HG02571 (cell line): Measurements from ENCODE around the gene RPS24.
A peak's percentile ranks its signal among the peaks of the same experiment; 100 is the strongest.

Source experiments
- ATAC-seq: cut with Tn5 transposase; IDR thresholded peaks from one replicate; pipeline ENCODE4 v1.9.1; 2021; ENCODE audit warnings: mild to moderate bottlenecking, moderate library complexity; ENCODE audit not compliant: unreplicated experiment

The RPS24 gene

DNA sequence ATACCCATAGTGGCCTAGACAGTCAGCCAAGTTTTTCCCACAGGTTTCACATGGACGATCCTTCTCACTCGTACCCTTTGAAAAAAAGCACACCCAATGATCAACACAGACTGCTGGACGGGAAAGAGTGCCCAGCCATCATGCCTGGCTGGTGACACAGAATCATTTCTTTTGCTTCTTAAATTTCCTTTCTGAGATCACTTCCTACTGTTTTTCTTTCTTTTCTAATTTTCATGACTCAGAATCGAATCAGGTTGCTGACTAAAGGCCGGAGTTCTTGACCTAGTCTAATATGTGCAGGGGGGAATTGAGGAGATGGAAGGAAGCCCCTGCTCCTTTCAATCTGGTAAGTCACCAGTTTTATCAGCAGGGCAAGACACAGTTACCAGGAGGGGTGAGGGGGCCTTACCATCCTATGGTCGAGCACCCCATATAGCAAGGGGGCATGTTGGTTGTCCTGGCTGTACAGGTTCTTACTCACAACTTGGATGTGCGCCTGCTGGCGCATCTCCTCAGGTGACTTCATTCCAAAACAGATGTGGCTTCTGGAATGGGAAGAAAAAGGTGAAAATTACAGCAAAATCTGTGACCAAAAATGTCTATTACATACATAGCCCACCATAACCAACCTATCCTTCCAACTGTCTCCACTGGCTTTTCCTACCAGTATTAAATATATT, 7.8 kb upstream of the RPS24 start:
- ATAC-seq = no peak

DNA sequence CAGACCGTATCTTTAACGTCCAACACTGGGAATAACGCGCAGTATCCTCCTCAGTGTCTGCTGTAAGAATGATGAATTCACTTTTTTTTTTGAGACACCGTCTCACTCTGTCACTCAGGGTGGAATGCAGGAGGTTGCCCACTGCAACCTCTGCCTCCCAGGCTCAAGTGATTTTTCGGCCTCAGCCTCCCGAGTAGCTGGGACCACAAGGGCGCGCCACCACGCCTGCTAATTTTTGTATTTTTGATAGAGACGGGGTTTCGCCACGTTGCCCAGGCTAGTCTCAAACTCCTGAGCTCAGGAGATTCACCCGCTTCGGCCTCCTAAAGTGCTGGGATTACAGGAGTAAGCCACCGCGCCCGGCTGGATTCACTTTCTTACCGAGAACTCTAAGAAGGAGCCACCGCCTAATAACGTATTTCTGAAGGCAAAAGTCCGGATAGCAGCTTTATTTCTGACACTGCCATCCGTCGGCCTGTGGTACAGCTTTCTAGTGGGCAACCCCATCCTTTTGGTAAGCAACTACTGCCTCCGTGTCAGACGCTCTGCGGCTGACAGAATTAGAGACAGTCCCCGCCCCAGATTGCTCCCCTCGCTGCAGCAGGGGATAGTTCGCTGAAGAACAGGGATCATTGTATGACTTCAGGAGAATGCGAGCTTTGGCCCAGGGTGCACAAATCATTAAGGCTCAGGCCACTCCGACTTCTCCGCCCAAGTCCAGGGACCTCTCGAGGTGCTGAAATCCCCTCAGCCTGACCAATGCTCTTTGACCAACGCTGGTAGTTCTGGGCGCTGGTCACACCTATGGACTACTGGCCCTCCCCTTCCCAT, 5.0 kb upstream of the RPS24 start:
- ATAC-seq = no peak

DNA sequence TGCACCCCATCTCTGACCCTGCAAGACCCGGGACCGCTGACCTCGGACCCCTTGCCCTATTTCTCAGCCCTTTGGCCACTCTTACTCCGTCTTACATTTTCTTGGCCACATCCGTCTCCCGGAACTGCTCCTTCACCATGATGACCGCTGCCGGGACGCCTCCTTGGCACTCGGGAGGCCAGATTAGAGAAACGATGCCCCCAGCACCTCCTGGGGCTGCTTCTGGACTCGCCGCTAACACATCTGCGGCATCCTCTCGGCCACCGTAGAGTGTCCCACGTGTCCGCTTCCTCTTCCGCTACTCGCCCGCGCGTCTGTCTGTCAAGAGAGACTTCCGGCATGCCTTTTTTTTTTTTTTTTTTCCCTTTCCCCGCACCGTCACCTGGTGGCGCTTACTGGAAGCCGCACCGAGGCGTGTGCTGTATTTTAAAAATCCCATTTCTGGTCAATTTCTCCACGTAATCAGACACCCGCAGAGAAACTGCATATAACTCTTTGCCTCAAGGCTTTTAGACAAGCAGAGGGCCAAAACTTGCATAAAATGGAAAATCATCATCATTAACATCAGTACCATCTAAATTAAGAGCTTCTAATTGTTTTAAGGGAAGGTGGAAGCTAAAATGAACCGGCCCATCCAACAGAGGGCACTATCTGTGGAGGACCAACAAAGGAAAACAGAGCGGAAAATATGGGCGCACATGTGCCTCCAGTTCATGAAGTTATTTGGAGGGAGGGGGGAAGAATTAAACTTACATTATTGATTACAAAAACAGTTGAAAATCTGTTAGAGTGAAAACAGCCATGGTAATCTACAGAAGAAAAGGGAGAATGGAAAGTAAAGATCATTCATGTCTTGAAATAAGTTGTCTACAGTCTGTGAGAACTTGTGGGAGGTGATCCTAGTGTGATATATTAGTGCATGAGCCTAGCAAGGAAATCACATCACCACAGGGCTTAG, 4.1 kb upstream of the RPS24 start, which contains the start of gene POLR3A:
Gene POLR3A (minus strand): TSS at position 247 of the 958 bp plus-strand sequence. CDS start 108 bp downstream, at position 139.
- peak; percentile 53 for ATAC-seq

DNA sequence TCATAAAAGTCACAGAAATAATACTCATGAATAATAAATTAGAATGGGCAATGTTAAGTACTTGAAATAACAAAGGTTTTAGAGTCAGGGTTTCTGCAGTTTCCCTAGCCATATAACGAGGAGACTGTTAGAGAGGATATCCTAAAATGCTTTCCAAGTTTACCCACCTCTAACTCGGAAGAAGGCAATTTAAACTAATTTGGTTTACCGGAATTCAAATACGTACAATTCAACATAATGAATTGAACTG, 351 bp upstream of the RPS24 start:
- no peak for ATAC-seq

DNA sequence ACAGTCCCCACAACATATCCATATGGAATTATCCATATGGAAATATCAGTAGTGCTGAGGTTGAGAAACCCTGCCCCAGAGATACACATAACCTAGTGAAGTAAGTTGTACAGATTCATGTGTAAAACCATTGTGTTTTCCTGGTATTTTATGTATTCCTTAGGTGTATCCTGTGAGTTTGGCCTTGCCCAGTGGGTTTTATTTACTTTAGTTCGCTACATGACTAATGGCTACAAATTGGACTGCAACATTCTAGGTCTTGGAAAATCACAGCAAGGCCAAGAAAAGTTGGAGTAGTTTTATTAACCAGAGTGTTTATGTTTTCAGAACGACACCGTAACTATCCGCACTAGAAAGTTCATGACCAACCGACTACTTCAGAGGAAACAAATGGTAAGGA, 1.4 kb downstream of the RPS24 start:
- no peak for ATAC-seq

DNA sequence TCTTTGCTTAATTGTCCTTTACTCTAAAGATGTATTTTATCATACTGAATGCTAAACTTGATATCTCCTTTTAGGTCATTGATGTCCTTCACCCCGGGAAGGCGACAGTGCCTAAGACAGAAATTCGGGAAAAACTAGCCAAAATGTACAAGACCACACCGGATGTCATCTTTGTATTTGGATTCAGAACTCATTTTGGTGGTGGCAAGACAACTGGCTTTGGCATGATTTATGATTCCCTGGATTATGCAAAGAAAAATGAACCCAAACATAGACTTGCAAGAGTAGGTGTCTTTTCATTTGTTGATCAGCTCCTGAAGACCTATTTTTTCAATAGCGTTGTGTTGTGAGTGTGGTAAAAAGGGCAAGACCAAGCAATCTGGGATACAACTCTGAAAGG, 1.8 kb downstream of the RPS24 start:
- no peak for ATAC-seq

DNA sequence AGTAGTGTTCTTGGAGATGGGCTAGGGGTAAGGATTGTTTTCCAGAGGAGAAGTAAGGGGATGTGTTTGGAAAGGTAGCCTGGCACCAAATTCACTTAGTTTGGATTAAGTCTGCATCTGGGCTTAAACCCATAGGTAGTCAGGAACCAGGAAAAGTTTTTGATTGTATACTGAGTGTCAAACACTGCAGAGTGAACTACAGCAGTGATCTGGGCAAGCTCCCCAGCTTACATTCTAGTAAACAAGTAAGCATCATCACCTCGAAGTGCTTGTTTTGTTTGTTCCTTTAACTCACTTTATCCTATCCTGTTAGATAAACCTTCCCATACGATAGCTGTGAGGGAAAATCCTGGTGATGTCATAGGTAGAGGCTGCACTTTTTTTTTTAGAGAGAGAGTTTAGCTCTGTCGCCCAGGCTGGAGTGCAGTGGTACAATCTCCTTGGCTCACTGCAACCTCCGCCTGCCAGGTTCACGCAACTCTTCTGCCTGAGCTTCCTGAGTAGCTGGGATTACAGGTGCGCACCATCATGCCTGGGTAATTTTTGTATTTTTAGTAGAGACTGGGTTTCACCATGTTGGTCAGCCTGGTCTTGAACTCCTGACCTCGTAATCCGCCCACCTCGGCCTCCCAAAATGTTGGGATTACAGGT, 2.4 kb downstream of the RPS24 start:
- ATAC-seq = no peak

DNA sequence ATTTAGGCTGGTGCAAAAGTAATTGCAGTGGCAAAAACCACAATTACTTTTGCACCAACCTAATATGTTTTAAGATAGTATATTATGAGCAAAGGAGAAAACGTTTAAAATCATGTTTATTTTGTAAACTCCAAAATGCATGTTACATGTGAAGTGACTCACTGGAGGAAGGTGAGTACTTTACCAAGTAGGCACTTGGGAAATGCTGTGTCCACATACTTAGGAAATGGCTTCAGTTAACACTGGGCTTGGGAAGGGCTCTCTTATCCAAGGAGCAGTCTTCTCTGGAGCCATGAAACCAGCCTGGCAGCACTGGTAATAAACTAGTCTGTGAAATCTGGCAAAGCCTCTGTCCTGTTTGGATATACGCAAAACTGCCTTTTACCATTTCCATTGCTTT, 4.4 kb downstream of the RPS24 start:
- ATAC-seq = no peak

DNA sequence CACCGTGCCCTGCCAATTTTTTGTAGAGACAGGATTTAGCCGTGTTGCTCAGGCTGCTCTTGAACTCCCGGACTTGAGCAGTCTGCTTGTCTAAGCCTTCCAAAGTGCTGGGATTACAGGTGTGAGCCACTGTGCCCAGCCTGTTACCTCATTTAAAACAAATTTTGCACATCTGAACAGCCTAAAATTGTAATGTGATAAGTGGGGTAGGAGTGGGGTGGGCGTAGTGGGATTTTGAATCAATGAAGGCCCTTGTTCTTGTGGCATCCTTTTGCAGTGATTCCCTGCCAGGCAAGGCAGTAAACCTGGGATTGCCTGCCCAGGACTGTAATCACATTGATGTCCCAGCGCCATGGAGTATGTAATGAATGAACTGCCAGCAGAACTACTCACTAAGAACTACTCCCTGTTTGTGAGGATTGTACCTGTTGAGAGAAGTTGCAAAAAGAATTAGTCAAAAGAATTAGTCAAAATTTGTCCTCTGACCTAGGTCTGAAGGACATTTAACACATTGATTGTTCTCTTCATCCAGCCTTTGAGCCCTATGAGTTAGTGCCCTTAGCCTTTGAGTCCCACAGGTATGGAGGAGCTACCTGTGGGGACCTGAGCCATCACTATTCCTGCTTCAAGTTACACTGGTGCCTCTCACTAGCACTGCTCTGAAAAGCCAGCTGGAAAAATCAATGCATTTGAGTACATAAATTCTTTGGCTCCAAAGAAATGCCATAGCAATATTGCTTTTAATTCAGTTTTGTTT, 5.3 kb downstream of the RPS24 start:
- no peak for ATAC-seq

DNA sequence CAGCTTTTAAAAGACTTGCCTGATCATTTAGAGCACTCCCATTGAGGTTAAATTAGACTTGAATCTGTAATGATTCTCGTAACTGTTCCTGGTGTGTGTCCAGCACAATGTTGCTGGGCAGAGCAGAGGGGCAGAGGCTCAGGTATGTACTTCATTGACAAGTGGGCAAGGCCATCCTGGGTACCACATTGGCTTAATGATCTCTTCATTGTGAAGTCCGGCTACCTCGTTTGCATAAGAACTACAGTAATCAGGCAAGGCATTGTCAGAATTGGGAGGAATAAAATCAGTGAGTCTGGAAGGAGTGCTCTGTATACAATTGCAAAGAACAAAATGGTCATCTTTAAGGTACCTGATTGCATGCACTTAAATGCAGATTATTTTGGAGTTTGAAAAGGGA, 6.1 kb downstream of the RPS24 start:
- ATAC-seq = no peak

DNA sequence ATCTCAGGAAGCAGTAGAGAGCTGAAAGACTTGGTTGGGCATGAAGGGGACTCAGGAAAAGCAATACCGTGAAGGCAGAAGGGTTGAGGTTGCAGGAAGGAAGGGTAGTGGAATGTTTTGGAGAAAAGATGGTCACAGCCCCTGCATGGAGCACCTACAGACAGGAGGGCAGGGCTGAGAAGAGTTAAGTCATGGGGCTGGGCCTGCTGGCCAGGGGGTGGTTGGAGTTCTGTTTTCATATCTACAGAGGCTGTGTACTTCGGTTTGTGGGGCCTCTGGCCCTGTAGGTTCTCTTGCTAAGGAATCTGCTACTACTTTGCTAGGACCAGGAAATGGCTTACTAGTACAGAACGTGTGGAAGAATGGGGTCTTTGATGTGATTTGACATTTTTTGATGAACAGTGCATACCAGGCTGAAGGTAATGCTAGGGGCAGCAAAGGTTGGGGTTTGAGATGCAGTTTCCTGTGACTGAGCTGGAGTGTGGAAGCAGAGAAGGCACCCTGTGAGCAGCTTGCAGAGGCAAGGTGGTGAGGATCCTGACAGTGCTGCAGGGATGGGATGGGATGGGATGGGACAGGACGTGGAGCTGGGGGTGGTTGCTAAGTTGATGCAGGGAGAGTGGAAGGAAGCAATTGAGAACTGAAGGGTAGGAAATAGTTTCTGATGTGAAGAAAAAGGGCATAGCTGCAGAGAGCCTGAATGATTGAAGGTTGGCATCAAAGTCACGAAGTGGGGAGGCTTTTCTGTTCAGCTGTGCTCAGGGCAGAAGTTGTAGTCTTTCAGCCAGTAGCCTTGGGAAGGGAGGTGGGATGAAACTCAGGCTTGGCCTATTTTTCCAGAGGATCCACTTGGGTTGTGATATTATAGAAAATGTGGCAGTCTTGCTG, 7.8 kb downstream of the RPS24 start:
- ATAC-seq = no peak

DNA sequence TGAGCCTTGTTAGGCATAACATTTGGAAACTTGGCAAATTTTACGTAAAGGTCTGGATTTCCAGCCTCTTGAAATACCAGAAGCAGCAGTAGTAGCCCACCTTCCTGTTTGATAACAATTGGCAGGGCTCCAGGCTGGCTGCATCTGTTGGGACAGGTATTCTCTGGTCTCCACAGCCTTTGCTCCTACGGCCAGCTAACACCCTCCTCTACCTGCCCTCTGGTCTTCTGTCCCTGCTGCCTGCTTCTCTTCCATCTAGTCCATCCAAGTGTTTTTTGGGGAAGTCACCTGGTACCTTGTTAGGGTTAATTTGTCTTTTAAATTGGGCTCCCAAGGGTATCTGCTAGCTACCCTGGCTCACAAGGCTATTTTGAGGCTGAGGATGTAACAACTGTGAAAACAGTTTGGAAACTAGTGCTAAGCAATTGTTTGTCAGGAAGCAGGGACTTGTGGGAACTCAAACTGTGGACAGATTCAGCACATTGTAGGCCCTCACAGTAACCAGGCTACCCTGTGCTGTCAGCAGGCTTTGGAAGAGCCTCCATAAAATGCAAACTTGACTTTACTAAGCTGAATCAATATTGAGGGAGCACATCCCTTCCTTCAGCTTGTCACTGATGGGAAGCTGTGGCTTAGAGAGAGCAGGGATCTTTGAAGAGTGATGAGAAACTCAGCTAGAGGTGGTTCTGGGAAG, 8.5 kb downstream of the RPS24 start:
- no peak for ATAC-seq

DNA sequence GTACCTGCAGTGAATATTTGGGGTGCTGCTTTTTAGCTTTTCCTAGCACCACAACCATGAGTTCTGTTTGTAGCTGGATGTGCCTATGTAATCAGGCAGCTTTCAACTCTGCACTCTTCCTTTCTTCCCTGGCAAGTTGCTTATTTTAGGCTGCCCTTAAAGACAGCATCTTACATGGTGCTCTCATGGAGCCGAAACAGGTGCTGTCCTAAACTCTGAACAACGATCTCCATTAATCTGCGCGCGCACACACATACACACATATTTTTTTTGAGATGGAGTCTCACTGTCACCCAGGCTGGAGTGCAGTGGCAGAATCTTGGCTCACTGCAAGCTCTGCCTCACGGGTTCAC, 9.1 kb downstream of the RPS24 start:
- ATAC-seq = no peak

DNA sequence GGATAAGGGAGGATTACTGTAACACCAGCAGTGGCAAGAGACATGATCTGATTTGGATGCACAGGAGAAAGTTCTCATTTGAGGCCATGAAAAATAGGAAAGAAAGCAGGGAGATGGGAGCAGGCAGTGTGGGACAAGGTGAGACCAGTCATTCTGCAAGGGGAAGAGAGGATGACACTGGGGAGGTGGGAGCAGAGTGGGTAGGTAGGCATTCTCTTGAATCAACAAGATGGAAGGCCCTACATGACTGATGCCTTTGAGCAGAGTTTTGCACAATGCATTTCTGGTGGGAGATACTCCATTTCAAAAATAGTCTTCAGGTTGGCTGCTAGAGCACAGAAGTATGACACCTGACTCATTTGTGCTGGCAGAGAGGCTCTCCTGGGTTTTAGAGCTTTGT, 10.5 kb downstream of the RPS24 start:
- ATAC-seq = no peak

DNA sequence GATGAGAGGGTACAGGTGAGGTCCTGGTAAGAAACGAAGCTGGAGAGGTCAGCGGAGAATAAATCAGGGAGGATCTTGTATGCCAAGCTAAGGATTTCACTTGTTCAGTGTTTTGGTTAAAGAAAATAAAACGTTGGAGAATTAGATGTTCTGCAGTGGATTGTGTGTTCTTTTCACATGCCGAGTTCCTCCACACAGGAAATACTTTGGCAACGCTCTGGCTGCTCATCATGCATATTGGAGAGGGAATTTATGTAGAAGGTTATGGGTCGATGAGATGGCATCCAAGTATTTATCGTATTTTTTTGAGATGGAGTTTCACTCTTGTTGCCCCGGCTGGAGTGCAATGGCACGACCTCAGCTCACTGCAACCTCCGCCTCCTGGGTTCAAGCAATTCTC, 11.0 kb downstream of the RPS24 start:
- ATAC-seq = no peak

DNA sequence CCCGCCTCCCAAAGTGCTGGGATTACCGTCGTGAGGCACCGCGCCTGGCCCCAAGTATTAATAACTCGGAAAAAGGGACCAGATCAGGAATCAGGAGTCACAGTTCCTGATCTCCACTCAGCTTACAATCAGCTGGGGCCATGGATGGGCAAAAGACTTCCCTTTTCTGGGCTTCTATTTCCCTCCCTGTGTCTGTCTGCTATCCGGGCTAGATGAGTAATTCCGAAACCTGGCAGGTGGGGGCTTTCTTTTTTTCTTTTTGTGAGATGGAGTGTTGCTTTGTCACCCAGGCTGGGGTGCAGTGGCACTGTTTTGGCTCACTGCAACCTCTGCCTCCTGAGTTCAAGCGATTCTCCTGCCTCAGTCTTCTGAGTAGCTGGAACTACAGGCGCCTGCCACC, 11.6 kb downstream of the RPS24 start:
- ATAC-seq = peak; percentile 61

DNA sequence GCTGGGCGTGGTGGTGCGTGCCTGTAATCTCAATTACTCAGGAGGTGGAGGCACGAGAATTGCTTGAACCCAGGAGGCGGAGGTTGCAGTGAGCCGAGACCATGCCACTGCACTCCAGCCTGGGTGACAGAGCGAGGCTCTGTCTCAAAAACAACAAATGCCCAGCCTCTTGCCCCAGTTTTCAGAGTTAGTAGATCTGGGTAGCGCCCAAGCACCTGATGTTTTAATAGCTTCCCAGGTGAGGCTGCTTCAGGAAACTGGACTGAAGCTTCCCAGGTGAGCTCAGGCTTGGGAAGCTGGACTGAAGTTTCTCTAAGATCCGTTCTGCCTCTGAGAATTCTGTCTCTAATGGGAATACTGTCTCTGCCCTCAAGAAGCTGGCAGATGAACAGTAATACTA, 12.2 kb downstream of the RPS24 start:
- ATAC-seq = no peak

DNA sequence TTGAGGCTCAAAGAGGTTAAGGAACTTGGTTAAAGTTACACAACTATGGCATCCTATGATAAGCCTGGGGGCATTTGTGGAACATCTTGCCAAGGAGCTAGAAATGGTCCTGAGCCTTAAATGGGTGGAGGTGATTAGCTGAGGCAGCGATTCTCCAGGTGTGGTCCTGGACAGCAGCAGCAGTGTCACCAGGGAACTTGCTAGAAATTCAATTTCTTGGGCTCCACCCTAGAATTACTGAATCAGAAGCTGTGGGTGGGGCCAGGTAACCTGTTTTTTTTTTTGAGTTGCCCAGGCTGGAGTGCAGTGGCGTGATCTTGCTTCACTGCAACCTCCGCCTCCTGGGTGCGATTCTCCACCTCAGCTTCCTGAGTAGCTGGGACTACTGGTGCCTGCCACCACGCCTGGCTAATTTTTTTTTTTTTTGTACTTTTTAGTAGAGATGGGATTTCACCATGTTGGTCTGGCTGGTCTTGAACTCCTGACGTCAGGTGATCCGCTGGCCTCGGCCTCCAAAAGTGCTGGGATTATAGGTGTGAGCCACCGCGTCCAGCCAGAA, 13.1 kb downstream of the RPS24 start:
- no peak for ATAC-seq
